NOMO-1 treated with dmso at 0.1 percent for 144 hours (cell line): ENCODE data around the gene PTPRT.

ENCODE experiments used
- DNase-seq: peaks from one replicate; lab custom pipeline; 2025; ENCODE audit not compliant: unreplicated experiment; lab: John Stamatoyannopoulos, UW

Gene PTPRT

DNA sequence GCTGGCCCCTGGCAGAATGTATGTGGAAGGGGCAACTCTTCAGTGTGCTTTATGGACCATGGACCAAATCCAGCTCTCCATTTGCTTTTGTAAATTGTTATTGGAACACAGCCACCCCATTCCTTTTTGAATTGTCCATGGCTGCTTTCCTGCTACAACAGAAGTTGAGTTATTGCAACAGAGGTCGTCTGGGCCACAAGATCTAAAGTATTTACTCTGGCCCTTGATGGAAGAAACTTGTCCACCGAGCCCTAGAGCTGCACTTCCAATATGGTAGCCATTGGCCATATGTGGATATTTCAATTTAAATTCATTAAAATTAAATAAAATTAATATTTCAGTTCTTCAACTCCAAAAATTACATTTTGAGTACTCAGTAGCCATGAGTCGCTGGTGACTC lies 543.5 kb downstream of the PTPRT start:
- DNase-seq = no peak

DNA sequence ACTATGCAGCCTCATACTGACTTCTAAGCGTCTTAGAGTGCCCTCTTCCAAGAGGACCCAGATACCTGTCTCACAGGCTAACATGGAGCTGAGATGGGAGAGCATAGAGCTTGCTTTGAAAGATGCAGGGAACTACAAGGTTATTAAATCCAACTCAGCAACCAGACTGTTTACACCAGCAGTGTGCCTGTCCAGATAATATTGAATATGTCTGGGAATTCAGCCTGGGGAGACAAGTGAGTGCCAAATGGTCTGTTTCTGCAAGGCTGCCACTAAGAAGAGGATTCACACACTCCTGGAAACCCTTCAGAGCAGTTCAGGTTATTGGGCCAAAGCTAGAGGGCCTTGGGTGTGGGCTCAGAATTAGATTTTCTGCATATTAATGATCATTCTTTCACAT lies 547.8 kb downstream of the PTPRT start:
- no peak for DNase-seq

- no peak for DNase-seq
Measured at GRCh38 chr20:42639140-42639539, 550.6 kb downstream of the PTPRT start.

DNA sequence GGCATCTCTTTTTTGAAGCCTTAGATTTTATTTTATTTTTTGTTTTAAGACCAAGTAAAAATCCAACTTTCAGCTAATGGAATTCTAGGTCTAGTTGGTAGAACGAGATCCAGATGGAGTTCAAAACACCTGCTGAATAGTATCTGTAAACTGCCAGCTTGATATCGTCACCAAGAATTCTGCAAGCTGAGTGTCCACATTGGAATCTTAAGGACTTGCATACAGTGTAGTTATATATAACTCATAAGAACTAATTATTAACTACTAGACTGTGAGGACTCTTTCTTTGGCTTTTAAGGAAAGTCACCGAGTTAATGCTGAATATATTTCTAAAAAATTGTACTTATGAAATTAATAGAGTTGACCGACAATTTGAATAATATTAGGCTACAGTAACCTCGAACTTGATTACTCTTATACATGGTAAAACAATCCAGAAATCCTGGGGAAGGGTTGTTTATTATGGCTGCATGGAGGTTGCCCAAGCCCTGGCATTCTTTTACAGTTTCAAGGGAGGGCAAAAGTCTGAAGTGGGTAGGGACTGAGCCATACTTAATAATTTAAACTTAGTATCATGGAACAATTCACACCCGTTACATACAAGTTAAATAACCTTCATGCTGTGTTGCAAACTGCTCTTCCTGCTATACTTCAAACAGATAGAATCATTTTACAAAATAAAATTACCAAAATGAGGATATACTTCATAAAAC lies 553.9 kb downstream of the PTPRT start:
- DNase-seq = no peak

GRCh38 chr20:42634156-42634555 lies 555.5 kb downstream of the PTPRT start:
- DNase-seq = no peak

- no peak for DNase-seq
Measured at GRCh38 chr20:42628683-42629082, 561.0 kb downstream of the PTPRT start.

DNA sequence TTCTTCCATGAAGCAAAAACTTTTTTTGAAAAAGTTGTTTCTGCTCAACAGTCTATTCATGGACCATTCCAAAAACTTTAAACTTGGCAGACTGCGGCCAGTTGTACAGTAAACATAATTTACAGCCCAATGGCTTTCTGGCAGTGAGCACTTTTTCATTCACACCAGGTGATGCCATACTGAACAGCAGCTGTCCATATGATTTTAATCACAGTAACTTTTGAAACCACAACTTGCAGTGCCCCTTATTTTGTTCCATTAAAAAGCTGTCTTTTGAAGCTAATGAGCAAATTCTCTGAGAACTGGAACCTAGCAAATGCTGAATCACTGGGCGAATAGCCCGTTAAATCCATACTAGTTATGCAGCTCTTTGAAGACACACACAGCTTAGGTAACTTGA lies 576.6 kb downstream of the PTPRT start:
- DNase-seq = no peak

GRCh38 chr20:42611889-42612837 lies 577.5 kb downstream of the PTPRT start:
- no peak for DNase-seq

GRCh38 chr20:42611423-42611822 lies 578.3 kb downstream of the PTPRT start:
- DNase-seq = no peak

GRCh38 chr20:42610070-42610469 lies 579.6 kb downstream of the PTPRT start:
- DNase-seq = no peak

DNA sequence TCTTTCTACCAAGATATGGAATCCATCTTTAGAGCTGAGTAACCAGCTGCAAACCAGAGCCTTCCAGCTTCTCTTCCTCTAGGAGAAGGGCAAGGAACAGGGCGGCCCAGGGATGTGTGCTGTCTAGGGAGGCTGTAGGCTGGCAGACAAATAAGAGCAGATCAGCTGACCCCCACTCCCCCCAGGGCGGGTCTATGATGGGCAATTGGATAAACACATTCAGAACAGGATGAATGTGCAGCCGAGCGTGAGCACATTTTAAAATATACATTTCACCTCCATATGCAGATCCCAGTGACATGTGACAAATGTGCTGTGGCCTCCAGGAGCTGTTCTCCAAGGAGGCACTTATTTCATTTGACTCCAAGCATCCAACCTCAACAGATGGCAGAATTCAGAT lies 580.1 kb downstream of the PTPRT start:
- DNase-seq = no peak

GRCh38 chr20:42604998-42605956 lies 584.4 kb downstream of the PTPRT start:
- DNase-seq = no peak

- DNase-seq = no peak
Measured at GRCh38 chr20:42603655-42604054, 586.1 kb downstream of the PTPRT start.

DNA sequence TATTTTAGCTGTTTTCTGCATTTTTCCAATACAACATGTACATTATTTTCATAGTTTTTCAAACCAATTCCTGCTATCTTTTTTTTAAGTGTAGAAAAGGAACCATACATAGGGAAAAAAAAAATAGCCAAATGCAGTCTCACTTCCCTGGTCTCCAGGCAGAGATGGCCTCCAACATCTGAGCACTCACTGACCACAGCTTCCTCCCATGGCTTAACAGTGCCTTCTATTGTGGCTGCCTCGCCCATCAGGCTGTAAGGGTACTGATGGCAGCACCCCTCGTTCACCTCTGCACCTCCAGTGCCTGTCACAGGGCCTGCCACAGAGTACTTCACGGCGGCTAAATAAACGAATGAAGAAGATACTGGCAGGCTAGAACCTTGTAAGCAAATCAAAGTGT lies 591.1 kb downstream of the PTPRT start:
- DNase-seq = no peak

GRCh38 chr20:42595625-42596024 lies 594.1 kb downstream of the PTPRT start:
- DNase-seq = no peak

GRCh38 chr20:42594659-42595058 lies 595.0 kb downstream of the PTPRT start:
- DNase-seq = no peak

DNA sequence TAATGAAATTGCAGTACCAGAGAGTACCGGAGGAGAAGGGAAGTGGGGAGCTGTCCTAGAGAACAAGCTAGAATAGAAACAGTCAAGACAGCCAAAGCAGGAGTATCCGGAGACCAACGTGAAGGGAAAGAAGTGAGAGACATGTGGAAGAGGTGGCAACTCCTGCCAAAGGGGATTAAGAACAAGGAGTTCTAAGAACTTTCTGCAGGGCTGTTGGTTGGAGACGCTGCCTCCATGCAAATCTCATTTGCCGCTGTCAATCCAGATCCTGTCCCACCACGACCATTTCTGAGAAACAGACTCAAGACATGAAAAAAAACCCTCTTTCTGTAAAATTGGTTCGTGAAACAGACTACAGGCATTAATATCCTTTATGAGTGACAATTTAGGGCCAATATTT lies 595.7 kb downstream of the PTPRT start:
- no peak for DNase-seq

DNA sequence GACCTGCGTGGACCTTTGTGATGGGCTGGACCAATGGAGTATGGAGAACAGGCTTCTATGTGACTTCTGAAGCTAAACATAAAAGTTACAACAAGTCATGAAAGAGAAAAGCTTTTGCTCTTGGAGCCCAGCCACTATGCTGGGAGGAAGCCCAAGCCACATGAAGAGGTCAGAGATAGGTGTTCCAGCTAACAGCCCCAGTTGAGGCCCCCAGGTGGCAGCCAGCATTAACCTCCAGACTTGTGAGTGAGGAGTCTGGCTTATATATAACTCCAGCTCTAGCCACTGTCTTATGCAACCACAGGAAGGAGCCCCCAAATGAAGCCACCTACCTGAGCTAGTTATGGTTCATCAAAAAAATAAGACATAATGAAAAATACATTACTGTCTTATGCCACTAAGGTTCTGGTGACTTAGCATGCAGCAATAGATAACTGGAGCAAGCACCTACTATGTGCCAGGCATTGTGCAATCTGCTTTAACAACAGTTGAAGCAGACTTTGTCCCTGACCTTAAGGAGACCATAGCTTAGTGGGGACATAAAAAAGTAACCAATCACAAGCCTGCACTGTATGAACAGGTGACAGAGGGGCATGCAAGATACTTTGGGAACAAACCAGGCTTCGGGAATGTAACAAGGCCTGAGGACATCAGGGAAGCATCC lies 599.6 kb downstream of the PTPRT start:
- no peak for DNase-seq

DNA sequence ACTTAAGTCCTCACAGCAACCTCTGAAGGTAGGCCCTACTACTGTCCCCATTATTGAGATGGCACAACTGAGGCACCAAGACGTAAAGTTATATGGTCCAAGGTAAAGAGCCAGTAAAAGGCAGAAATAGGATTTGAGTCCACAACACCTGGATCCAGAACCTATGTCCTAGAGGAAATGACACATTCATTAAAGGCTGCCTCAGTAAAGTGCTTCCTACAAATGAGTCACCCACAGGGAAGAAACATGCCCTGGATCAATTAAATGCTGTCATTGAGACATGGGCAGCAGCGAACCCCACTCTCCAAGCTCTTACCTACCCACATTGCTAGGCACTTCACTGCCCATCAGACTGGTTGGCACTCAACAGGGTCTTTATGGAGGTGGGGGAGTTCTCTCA lies 600.9 kb downstream of the PTPRT start:
- DNase-seq = no peak

DNA sequence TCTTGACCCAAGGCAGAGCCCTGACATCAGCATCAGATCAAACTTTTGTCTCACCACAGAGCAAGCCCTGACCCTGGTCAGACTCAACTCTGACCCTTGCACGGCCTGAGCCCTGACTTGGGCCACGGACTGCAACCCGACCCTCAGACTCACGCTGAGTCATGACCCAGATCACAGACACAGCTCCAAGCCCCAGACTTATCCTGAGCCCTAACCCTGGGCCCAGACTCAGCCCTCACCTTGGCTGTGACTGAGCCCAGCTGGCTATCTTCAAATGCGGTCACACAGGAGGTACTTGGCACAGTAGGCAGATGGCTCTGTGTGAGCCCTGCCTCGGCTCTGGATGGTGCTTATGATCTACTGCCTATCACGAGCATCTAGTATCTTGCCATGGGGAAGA lies 602.3 kb downstream of the PTPRT start:
- no peak for DNase-seq

DNA sequence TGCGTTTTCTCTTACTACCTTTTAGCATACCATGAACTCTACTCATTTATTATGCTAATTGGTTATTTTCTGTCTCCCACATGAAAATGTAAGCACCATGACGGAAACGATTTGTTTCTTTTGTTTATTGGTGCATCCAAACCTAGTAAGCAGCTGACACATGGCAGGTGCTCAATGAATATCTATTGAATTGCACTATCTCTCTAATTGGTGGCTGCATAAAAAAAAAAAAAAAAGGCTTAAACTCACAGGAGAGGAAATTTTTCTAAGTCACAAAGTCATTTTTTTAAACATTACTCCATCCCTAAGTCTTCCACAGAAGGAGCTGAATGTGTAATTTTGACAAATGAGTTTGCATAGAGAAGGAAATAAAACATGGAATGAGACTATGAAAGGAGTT lies 608.4 kb downstream of the PTPRT start:
- no peak for DNase-seq
